Measurements from ENCODE around the gene F2. TPM values are rescaled to one million over a fixed set of nuclear protein-coding genes. Genes with fewer than 3 reads are reported as not detected.

The F2 gene
- total and polyA plus RNA-seq, 2 of the 13 experiments (the other 11 are each of a cell fraction or from before 2014, with no cell fraction given), result 330 to 801 TPM

DNA sequence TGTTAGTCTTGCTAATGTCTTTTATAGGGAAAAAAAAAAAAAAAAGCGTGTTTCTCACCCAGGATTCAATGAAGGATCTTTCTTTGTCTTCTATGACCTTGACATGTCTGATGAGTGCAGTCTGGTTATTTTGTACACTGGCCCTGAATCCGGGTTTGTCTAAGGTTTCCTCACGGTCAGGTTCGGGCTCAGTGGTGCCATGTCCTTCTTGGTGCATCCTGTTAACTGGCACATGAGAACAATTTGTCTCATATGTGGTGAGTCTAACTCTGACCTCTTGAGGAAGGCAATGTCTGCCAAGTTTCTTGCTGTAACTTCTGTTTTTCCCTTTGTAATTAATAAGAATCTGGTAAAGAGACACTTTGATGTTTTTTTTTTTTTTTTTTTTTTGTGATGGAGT, 12.5 kb downstream of the F2 start:
- no peaks in the 10 kb centered on the region for H3K9me3 ChIP-seq (ENCODE audit: low read length)
- H3K36me3 ChIP-seq (replicated peaks in 1 of 2; ENCODE audit: control insufficient read depth in 1 of 2, insufficient read depth in 2 of 2, low read length in 2 of 2), result peaks cover 30 to 69% of the 10 kb centered on the region in 2 experiments
- H3K4me3 ChIP-seq (replicated peaks in 1 of 3; ENCODE audit: insufficient read depth in 1 of 3, low read depth in 2 of 3, low read length in 3 of 3), result no peak overlapping the region
- WGBS (ENCODE audit: low lambda C conversion rate), result 98% methylated on average over 4 of the region's 4 CpGs
- no peak for TF ChIP-seq ZNF670 (CRISPR knock-in tag; IDR thresholded peaks at IDR 0.05; ENCODE audit: borderline replicate concordance)
- 0 out of 2 replicates have a peak, but pooled peaks have one; percentile 49 for TF ChIP-seq POLR2G (IDR thresholded peaks at IDR 0.05; ENCODE audit: low read depth, low read length)
- TF ChIP-seq, protein P1, sequence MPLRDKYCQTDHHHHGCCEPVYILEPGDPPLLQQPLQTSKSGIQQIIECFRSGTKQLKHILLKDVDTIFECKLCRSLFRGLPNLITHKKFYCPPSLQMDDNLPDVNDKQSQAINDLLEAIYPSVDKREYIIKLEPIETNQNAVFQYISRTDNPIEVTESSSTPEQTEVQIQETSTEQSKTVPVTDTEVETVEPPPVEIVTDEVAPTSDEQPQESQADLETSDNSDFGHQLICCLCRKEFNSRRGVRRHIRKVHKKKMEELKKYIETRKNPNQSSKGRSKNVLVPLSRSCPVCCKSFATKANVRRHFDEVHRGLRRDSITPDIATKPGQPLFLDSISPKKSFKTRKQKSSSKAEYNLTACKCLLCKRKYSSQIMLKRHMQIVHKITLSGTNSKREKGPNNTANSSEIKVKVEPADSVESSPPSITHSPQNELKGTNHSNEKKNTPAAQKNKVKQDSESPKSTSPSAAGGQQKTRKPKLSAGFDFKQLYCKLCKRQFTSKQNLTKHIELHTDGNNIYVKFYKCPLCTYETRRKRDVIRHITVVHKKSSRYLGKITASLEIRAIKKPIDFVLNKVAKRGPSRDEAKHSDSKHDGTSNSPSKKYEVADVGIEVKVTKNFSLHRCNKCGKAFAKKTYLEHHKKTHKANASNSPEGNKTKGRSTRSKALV (CRISPR knock-in tag; IDR thresholded peaks at IDR 0.05), result no peak
- TF ChIP-seq ZFP90 (CRISPR knock-in tag; IDR thresholded peaks at IDR 0.05; ENCODE audit: borderline replicate concordance), result no peak
- TF ChIP-seq POLR2AphosphoS5 (IDR thresholded peaks at IDR 0.05; ENCODE audit: low read depth, low read length), result peak; percentile 28; the same call in 1 of the 2 replicates
- intact Hi-C loops (cut with micrococcal nuclease; ENCODE audit: unreplicated experiment) (no loop called here), in situ Hi-C loops (cut with HindIII; ENCODE audit: extremely low pct_ligation_motif_present, low pct_unique_long_range_greater_than_20kb) (no loop called here)
- H2AFZ ChIP-seq (ENCODE audit: low read length), result no peak overlapping the region
- no peak for DNase-seq (ENCODE audit: low spot score)
- no peak overlapping the region for H3K4me2 ChIP-seq (ENCODE audit: low read depth, low read length)
- ATAC-seq, result no peak
- H4K20me1 ChIP-seq (ENCODE audit: insufficient read depth, low read length), result peaks cover 16% of the 10 kb centered on the region
- FAIRE-seq, result no peak
- no TSS peak for BruUV-seq (replicated peaks)
- H3K4me1 ChIP-seq (ENCODE audit: insufficient read depth, low read length), result peaks cover 46% of the 10 kb centered on the region
- CTCF ChIA-PET (ENCODE audit: low intra/inter-chr PET ratio, low total read pairs), result no interaction called here
- POLR2A ChIA-PET, result interaction anchor here (1.2 to 8.3 kb wide), 3 partner anchors 12 to 31 kb away, joined by 4 to 58 read pairs (median 54); partner anchors contain the start of genes ARHGAP1, F2 and ZNF408
- H3K79me2 ChIP-seq (ENCODE audit: insufficient read depth, low read length), result peaks cover 16% of the 10 kb centered on the region
- H3K27me3 ChIP-seq (ENCODE audit: control insufficient read depth in 1 of 2, insufficient read depth in 2 of 2, low read length in 2 of 2), result no peaks in the 10 kb centered on the region
- H3K27ac ChIP-seq (ENCODE audit: extremely low read length, insufficient read depth, low read length), result no peak overlapping the region
- H3K9ac ChIP-seq (ENCODE audit: insufficient read depth, low read depth, low read length), result no peak overlapping the region

GRCh38 chr11:46733234-46733633, 14.2 kb downstream of the F2 start:
- CTCF ChIA-PET (ENCODE audit: low intra/inter-chr PET ratio, low total read pairs), result no interaction called here
- Histone ChIP-seq H3K27me3 (ENCODE audit: control insufficient read depth in 1 of 2, insufficient read depth in 2 of 2, low read length in 2 of 2) (no peaks in the 10 kb centered on the region), H3K79me2 (ENCODE audit: insufficient read depth, low read length) (peaks cover 15% of the 10 kb centered on the region), H3K36me3 (replicated peaks in 1 of 2; ENCODE audit: control insufficient read depth in 1 of 2, insufficient read depth in 2 of 2, low read length in 2 of 2) (peaks cover 19 to 63% of the 10 kb centered on the region in 2 experiments), H3K9me3 (ENCODE audit: low read length) (no peaks in the 10 kb centered on the region), H3K27ac (ENCODE audit: extremely low read length, insufficient read depth, low read length) (no peak overlapping the region), H3K9ac (ENCODE audit: insufficient read depth, low read depth, low read length) (no peak overlapping the region), H3K4me3 (replicated peaks in 1 of 3; ENCODE audit: insufficient read depth in 1 of 3, low read depth in 2 of 3, low read length in 3 of 3) (no peak overlapping the region), H4K20me1 (ENCODE audit: insufficient read depth, low read length) (peaks cover 21% of the 10 kb centered on the region), H3K4me1 (ENCODE audit: insufficient read depth, low read length) (peaks cover 33% of the 10 kb centered on the region), H3K4me2 (ENCODE audit: low read depth, low read length) (no peak overlapping the region), H2AFZ (ENCODE audit: low read length) (no peak overlapping the region)
- no TSS peak for BruUV-seq (replicated peaks)
- FAIRE-seq (no peak), DNase-seq (ENCODE audit: low spot score) (no peak), ATAC-seq (no peak)
- WGBS (ENCODE audit: low lambda C conversion rate), result 92% methylated on average over 1 of the region's 1 CpG
- POLR2A ChIA-PET, result interaction anchor here (0.8 to 8.3 kb wide), 2 partner anchors 11 to 13 kb away, joined by 3 to 58 read pairs; partner anchors contain the start of gene F2
- intact Hi-C loops (cut with micrococcal nuclease; ENCODE audit: unreplicated experiment), result no loop called here
- in situ Hi-C loops (cut with HindIII; ENCODE audit: extremely low pct_ligation_motif_present, low pct_unique_long_range_greater_than_20kb), result no loop called here
- no peak for TF ChIP-seq MIER2 (CRISPR knock-in tag; IDR thresholded peaks at IDR 0.05)
- no peak for TF ChIP-seq SNAPC2 (CRISPR knock-in tag; IDR thresholded peaks at IDR 0.05)
- TF ChIP-seq NFE2 (CRISPR knock-in tag; IDR thresholded peaks at IDR 0.05), result no peak
- TF ChIP-seq RBM22 (optimal IDR thresholded peaks at IDR 0.05; ENCODE audit: low read length), result peak; percentile 37
- TF ChIP-seq FIP1L1 (IDR thresholded peaks at IDR 0.05; ENCODE audit: borderline replicate concordance, insufficient read depth, low read depth, low read length), result no peak
- no peak for TF ChIP-seq SCMH1 (CRISPR knock-in tag; IDR thresholded peaks at IDR 0.05; ENCODE audit: borderline replicate concordance)
- no peak for TF ChIP-seq ZNF230 (CRISPR knock-in tag; IDR thresholded peaks at IDR 0.05)
- no peak for TF ChIP-seq ZNF501 (CRISPR knock-in tag; IDR thresholded peaks at IDR 0.05)
